ENCODE data around the gene CHDH. TPM values are rescaled to one million over a fixed set of nuclear protein-coding genes. Genes with fewer than 3 reads are reported as not detected.
A peak's percentile ranks its signal among the peaks of the same experiment; 100 is the strongest.

The CHDH gene
- total RNA-seq, 1 donor from 2014 or later, result 0.60 TPM

- no peak for DNase-seq (ENCODE audit: low spot score)
These were observed 37.7 kb downstream of the CHDH start for GRCh38 chr3:53808496-53808895.

- no peak for DNase-seq (ENCODE audit: low spot score)
These were observed 39.0 kb downstream of the CHDH start for GRCh38 chr3:53807117-53807810.

- no peak for DNase-seq (ENCODE audit: low spot score)
These were observed 39.8 kb downstream of the CHDH start for GRCh38 chr3:53806182-53807116.

- DNase-seq (ENCODE audit: low spot score), result no peak
These were observed 40.6 kb downstream of the CHDH start for GRCh38 chr3:53805463-53806159.

- DNase-seq (ENCODE audit: low spot score), result no peak
These were observed 41.3 kb downstream of the CHDH start for GRCh38 chr3:53804697-53805462.

- no peak for DNase-seq (ENCODE audit: low spot score)
These were observed 42.2 kb downstream of the CHDH start for GRCh38 chr3:53803816-53804695.

GRCh38 chr3:53803124-53803815, 42.9 kb downstream of the CHDH start:
- DNase-seq (ENCODE audit: low spot score), result no peak

- no peak for DNase-seq (ENCODE audit: low spot score)
These were observed 43.9 kb downstream of the CHDH start for GRCh38 chr3:53802256-53802880.

GRCh38 chr3:53801319-53801718, 44.9 kb downstream of the CHDH start:
- DNase-seq (ENCODE audit: low spot score), result no peak

GRCh38 chr3:53800041-53800906, 45.9 kb downstream of the CHDH start:
- no peak for DNase-seq (ENCODE audit: low spot score)

- DNase-seq (ENCODE audit: low spot score), result no peak
These were observed 46.8 kb downstream of the CHDH start for GRCh38 chr3:53799338-53799865.

- no peak for DNase-seq (ENCODE audit: low spot score)
These were observed 48.1 kb downstream of the CHDH start for GRCh38 chr3:53798144-53798543.

- DNase-seq (ENCODE audit: low spot score), result peak; percentile 52
These were observed 50.2 kb downstream of the CHDH start for GRCh38 chr3:53795789-53796560.

- DNase-seq (ENCODE audit: low spot score), result no peak
These were observed 51.0 kb downstream of the CHDH start for GRCh38 chr3:53795176-53795575.

- DNase-seq (ENCODE audit: low spot score), result no peak
These were observed 51.6 kb downstream of the CHDH start for GRCh38 chr3:53794597-53794996.

GRCh38 chr3:53792866-53793265, 53.4 kb downstream of the CHDH start:
- DNase-seq (ENCODE audit: low spot score), result no peak

- no peak for DNase-seq (ENCODE audit: low spot score)
These were observed 54.9 kb downstream of the CHDH start for GRCh38 chr3:53791317-53791716.

Measured in ureter (tissue), 1 donor.